K562 (cell line): ENCODE results near the gene EEF1AKMT4. TPM values are rescaled to one million over a fixed set of nuclear protein-coding genes. Genes with fewer than 3 reads are reported as not detected.

ENCODE experiments used
- BACH1 ChIP-seq: fragments of 200-800 bp; sonication (Bioruptor generic); IDR thresholded peaks from 2 replicates; pipeline ENCODE4 v1.6.1; 2016; ENCODE audit warnings: missing genetic modification characterization, missing compliant biosample characterization
- BCLAF1 ChIP-seq, 2 experiments: fragments of 450-650 bp in 1 of 2; IDR thresholded peaks; 2 replicates each; pipeline ENCODE4 v1.6.1; 2011 to 2017; ENCODE audit warnings: low read depth in 2 of 2, antibody characterized with exemption in 1 of 2, borderline replicate concordance in 1 of 2, low read length in 1 of 2, mild to moderate bottlenecking in 1 of 2, mixed read lengths in 1 of 2; ENCODE audit not compliant: control insufficient read depth in 1 of 2
- BRCA1 ChIP-seq, 2 experiments: fragments of 450-650 bp in 1 of 2; sonication (generic) in 1 of 2; formaldehyde crosslinking in 1 of 2; IDR thresholded peaks; 2 replicates each; pipeline versions ENCODE4 v1.5.0 to v1.6.1; 2017 to 2020; ENCODE audit warnings: mild to moderate bottlenecking in 1 of 2, missing genetic modification reagents in 1 of 2
- CREB1 ChIP-seq, 2 experiments: sonication (generic) in 1 of 2; formaldehyde crosslinking in 1 of 2; IDR thresholded peaks; 2 replicates each; pipeline versions ENCODE4 v1.6.1 to v1.8.0; 2012 to 2022; ENCODE audit warnings: inconsistent platforms in 1 of 2, mild to moderate bottlenecking in 1 of 2, missing genetic modification reagents in 1 of 2, moderate library complexity in 1 of 2
- DEAF1 ChIP-seq: fragments of 450-650 bp; formaldehyde crosslinking; IDR thresholded peaks from 2 replicates; pipeline ENCODE4 v1.4.0; 2020; ENCODE audit warnings: mild to moderate bottlenecking, moderate library complexity
- ELF2 ChIP-seq: fragments of 250-450 bp; sonication (Bioruptor Pico); IDR thresholded peaks from 2 replicates; pipeline ENCODE4 v1.5.0; 2021; ENCODE audit warnings: mild to moderate bottlenecking
- ETV1 ChIP-seq: fragments of 450-650 bp; conservative IDR thresholded peaks from 2 replicates; pipeline ENCODE4 v1.6.1; 2016; ENCODE audit warnings: missing genetic modification characterization, control low read depth, low read depth, missing compliant biosample characterization
- HNRNPK ChIP-seq: fragments of 200-400 bp; formaldehyde crosslinking; IDR thresholded peaks from one replicate; pipeline ENCODE4 v1.6.1; 2018; ENCODE audit warnings: mild to moderate bottlenecking, low read depth, low read length; ENCODE audit not compliant: poor library complexity, severe bottlenecking
- NEUROD1 ChIP-seq: fragments of 150-350 bp; IDR thresholded peaks from 2 replicates; pipeline ENCODE4 v1.6.1; 2014; ENCODE audit warnings: borderline replicate concordance, low read length, low read depth; ENCODE audit not compliant: partially characterized antibody
- RB1 ChIP-seq: fragments of 450-650 bp; IDR thresholded peaks from 2 replicates; pipeline ENCODE4 v1.6.1; 2017; ENCODE audit warnings: low read depth, mild to moderate bottlenecking
- SMARCE1 ChIP-seq: fragments of 450-650 bp; IDR thresholded peaks from 2 replicates; pipeline ENCODE4 v1.7.1; 2016; ENCODE audit warnings: mild to moderate bottlenecking
- VEZF1 ChIP-seq: fragments of 200-800 bp; sonication (Bioruptor generic); IDR thresholded peaks from 2 replicates; pipeline ENCODE4 v1.6.1; 2017; ENCODE audit warnings: missing genetic modification characterization, missing compliant biosample characterization
- ZNF79 ChIP-seq: fragments of 250-450 bp; sonication (Bioruptor Pico); IDR thresholded peaks from 2 replicates; pipeline ENCODE4 v1.4.0; 2020; ENCODE audit warnings: low read depth, mild to moderate bottlenecking, moderate library complexity
- polyA plus RNA-seq, 8 experiments: library from polyadenylated mRNA; depleted of rRNA in 4 of 8; stranded (reverse) in 5 of 8; unstranded in 3 of 8; fragments of >200 nt; fragmentation: Nextera tagmentation in 2 of 8; fragmentation: Illumina TruSeq in 1 of 8; extraction: Ambion mirVana in 2 of 8; extraction: Trizol in 1 of 8; gene quantifications; 2 replicates each; pipeline versions ENCODE4 v1.2.1 to v1.2.3, GENCODE V29; 2011 to 2014; ENCODE audit warnings: inconsistent platforms in 1 of 8, missing spikeins in 1 of 8
- total RNA-seq, 7 experiments: library from RNA; depleted of rRNA in 6 of 7; stranded (reverse); fragments of >200 nt in 6 of 7; fragmentation: Illumina TruSeq in 2 of 7; extraction: Trizol in 2 of 7; gene quantifications; 2 replicates each; pipeline versions ENCODE4 v1.2.1 to v1.2.3, GENCODE V29; 2011 to 2021; ENCODE audit warnings: low replicate concordance in 1 of 7
- TF ChIP-seq, protein P1 (sequence below): fragments of 250-450 bp; sonication (Bioruptor Pico); IDR thresholded peaks from 2 replicates; pipeline ENCODE4 v1.5.0; 2021; ENCODE audit warnings: mild to moderate bottlenecking, moderate library complexity

The EEF1AKMT4 gene
- total and polyA plus RNA-seq, 9 of the 15 experiments (the other 6 are each of a cell fraction or from before 2014, with no cell fraction given): 10.3 to 49.4 (median 18.9) TPM

DNA sequence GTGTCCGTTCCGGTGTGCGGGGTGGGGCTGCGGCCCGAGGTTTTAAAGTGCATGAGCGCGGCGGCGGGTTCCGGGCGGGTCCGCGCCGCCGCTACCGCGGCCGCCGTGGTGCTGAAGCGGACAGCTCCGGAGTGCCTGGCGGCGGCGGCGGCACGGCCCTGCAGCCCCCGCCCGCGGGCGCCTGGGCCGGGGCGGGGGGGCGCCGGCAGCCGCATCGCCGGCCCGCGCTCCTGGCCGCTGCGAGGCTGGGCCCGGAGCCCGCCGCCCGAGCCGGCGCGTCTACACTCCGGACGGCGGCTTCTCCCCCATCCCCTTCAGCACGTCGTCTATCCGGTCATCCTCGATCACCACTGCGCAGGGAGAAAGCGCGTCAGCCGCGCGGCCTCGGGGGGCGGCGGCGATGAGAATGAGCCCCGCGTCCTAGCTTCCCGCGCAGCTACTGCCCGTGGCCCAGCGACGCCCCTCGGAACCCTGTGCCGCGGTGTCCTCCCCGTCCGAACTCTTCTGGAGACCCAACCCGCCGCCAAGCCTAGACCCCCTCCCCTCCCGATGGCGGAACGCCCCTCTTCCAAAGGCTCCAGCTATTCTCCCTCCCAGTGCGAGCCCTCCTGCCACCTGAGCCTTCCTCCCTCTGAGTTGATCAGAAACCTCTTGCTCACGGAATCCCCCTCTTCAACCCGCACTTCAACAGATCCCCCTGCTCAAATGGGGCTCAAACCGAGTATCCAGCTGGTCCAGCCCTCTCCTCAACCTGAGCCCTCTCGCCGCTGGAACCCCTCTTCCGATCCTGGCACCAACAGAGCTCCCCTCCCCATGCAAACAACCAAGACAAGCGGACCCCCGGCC is 10.6 kb downstream of the EEF1AKMT4 start (continued):
- TF ChIP-seq HNRNPK (no peak), ETV1 (no peak), DEAF1 (CRISPR knock-in tag) (no peak), ZNF79 (no peak), BRCA1 (IDR thresholded peaks at IDR 0.05) (no peak), BRCA1 (CRISPR knock-in tag; IDR thresholded peaks at IDR 0.05) (no peak), NEUROD1 (no peak), RB1 (peak; percentile 32; the same call in 1 of the 2 replicates), VEZF1 (CRISPR knock-in tag) (peak; percentile 95), CREB1 (IDR thresholded peaks at IDR 0.05) (no peak), CREB1 (CRISPR knock-in tag; IDR thresholded peaks at IDR 0.05) (no peak), ELF2 (CRISPR knock-in tag) (no peak), BCLAF1 (IDR thresholded peaks at IDR 0.05; ENCODE audit: borderline replicate concordance in 1 of 2, control insufficient read depth in 1 of 2, low read depth in 2 of 2, low read length in 1 of 2) (no peak), BACH1 (tag) (no peak), SMARCE1 (no peak)
- TF ChIP-seq, protein P1, sequence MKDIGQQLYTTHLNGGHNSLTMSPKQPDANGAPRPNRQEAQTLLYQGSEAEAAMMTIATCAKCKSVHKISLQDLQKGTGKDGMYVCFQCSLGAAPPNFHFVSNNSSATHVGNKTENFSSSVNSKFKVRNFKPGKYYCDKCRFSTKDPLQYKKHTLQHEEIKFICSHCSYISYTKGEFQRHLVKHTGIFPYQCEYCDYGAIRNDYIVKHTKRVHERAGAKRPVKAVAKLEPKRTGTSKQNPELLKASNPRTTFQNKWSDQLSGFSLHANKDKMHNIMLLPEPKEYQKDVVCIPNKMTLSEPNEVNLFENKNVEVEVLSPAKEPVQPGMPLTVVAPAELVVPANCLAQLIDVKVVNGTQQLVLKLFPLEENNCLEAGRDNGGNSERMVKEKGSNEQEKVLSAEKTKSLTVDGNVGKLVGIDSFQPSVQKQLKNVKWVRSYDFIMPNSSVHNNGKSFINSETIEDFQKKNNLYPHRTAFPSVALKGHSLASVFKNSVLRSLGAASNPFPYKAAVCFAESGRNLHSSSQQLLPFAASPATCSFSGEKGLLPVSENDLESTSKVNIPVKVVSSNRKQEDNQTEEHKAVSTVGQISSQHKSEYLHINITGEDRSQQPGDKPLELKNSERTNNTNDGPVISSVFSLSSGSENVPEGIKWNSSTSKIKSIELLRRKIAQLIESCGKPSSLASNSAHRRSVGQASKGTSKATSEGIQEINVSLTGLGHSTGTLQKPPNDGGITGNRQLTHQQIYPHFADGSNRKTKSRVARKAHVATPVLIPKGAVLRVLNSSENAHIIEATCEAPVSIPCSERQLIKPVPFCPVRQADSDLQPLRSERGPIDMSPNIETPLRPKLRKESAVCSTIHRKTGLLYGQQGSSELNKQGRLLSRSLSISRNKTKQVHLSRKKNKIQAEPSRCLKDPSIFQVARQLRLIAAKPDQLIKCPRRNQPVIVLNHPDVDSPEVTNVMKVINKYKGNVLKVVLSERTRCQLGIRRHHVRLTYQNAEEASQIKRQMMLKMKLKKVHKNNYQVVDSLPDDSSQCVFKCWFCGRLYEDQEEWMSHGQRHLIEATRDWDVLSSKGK: no peak
